Kidney glomerular epithelial cell (primary cell): ENCODE measurements around the gene KMT2A.
"Not testable (repeated sequence)": the region's sequence is repeated elsewhere in the genome, so short reads cannot be mapped to it uniquely, and the experiment has no call there.

Experiments used
- DNase-seq: peaks from one replicate; lab custom pipeline; 2025; lab: John Stamatoyannopoulos, UW

The KMT2A gene

GRCh38 chr11:118435290-118435892, 901 bp upstream of the KMT2A start:
- no peak for DNase-seq

- DNase-seq: no peak
Observed at GRCh38 chr11:118436639-118437207, 431 bp downstream of the KMT2A start.

GRCh38 chr11:118437208-118438125, 1.2 kb downstream of the KMT2A start:
- peak; percentile 24 for DNase-seq

DNA sequence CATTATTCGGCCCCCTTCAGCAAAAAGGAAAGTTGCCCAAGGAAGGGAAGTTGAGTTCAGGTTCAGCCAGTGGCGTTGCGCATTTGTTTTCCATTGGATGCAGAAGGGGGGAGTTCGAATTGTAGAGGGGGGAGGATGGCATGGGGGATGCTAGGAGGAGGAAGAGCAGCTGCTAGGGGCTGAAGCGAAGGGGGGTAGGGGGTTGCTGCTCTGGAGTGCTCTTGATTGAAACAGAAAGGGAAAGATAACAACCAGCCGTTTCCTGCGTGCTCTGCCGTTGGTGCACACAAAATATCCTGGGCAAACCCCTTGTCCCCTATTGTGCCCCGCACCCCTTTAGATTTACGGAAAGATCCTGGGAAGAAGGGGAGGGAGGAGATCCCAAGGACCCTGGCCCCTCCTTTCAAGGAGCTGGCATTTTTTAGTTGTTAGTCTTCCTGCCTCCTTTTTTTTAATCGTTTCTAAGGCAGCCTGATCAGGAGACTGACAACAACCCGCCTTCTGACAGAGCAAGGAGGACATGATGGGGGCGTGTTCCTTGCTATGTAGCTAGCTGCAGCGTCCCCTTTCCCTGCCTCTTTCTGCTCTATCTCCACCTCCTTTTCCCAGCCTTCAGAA, 2.1 kb downstream of the KMT2A start:
- DNase-seq: peak; percentile 43

DNA sequence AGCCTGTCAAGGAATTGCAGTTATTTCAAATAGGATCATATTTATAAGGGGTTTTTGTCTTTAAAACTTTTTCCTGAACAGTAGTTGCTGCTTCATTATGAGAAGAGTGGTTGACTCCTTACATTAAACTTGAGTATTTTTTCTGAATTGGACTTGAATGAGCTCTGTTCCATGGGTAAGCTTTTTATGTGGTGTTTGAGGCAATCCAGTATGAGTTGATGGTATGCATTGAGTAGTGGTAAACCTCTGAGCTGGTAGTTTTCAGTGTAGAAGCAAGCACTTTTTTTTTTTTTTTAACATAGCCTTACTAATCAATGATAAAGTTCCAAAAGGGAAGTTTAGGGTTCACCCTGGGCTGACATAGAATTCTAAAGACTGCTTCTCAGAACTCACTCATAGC, 3.4 kb downstream of the KMT2A start:
- no peak for DNase-seq

GRCh38 chr11:118441770-118442275, 5.5 kb downstream of the KMT2A start:
- no peak for DNase-seq

DNA sequence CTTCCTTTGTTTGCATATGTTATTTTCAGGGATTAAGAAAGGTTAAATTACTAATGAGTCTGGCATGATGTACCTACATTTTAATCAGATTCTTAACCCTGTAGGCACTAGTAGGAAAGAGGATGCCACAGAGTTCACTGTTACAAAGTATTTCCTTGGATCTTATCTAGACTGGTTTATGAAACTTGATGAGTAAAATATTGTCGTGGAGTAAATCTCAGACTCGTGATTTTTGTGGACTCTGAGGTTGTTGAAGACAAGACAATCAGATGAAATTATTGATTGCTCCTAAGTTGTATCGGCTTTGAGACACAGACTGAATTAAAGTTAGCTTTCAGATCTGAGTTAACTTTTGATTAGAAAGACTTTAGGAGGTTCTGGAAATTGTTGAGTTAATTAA, 6.0 kb downstream of the KMT2A start:
- no peak for DNase-seq

DNA sequence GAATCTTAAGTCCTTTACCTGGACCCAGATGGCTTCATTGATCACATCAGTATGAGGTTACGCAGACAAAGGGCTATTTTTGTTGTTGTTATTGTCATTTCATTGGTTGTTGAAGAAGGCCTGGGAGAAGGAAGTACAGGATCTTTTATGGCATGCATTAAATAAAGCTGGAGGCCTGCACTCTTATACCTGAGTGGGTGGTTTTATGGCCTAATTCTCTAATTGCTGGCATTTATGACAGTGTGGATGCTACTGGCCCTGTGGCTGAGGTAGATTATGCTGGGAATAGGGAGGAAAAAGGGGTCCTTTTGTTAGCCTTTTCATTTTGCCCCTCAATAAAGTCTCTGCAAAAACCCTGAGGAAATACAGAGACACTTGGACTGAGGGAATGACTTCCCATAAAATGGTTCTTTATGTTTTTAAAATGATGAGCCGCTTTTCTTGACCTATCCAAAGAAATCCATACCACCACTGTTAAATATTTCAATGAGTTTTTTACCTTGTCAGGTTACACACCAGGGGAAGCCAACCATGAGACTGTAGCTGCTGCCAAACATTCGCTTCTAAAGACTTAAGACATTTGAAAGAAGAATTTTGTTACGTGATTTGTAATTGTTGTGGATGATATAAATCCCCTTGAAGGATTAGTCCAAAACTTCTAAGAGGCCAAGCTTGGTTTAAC, 6.8 kb downstream of the KMT2A start:
- DNase-seq: no peak

GRCh38 chr11:118443590-118444218, 7.4 kb downstream of the KMT2A start:
- no peak for DNase-seq

GRCh38 chr11:118447423-118447822, 11.1 kb downstream of the KMT2A start:
- DNase-seq: no peak

DNA sequence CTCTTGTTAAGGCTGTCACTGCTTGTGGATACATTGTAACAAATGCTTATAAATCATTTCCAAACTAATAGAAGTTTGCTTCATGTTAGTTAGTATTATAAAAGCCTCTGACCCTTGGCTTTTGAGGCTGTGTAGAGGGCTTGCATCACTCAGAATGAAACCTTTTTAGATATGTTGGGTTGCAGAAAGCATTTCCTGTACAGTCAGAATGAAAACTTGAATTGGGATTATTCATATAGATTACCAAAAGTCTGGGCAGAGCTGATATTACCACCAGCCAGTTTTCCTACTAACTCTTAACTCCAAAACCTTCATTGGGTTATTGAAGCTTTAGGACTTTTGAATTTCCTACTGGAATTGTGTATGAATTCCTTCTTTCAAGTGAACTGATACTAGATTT, 12.0 kb downstream of the KMT2A start:
- DNase-seq: no peak

DNA sequence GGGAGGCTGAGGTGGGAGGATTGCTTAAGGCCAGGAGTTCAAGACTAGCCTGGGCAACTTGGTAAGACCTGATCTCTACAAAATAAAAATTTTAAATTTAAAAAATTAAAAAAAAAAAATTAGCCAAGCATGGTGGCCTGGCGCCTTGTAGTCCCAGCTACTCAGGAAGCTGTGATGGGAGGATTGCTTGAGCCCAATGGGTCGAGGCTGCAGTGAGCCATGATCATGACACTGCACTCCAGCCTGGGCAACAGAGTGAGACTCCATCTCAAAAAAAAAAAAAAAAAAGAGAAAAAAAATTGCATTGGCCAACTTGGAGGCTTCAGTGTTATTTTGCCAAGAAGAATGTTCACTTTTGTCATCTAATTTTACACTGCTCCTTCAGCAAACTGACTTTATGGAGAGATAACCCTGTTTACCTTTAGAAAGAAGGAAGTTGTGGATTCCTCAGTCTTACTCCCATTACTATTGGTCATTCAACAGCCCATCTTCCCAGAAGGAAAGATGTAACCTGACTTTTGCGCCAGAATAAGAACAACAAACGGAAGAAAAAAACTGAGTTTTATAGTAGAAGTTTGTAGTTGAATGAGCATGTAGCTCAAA, 13.1 kb downstream of the KMT2A start:
- no peak for DNase-seq

DNA sequence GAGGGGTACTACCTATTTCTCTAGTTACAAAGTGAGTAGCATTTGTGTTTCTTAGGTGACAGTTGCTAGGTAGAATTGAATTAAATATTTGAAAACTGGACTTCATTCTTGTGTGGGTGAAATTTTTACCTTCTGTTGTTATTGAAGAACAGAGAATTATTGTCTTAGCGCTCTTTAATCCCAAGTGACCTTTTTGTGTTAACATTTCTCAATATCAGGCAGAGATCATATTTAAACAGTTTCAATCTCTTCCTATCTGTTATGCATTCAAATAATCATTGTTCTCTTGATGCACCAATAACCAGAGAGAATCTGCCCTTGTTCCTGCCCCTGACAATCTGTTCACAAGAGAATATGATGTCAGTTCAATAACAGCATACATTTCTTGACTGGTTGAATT, 14.2 kb downstream of the KMT2A start:
- no peak for DNase-seq

DNA sequence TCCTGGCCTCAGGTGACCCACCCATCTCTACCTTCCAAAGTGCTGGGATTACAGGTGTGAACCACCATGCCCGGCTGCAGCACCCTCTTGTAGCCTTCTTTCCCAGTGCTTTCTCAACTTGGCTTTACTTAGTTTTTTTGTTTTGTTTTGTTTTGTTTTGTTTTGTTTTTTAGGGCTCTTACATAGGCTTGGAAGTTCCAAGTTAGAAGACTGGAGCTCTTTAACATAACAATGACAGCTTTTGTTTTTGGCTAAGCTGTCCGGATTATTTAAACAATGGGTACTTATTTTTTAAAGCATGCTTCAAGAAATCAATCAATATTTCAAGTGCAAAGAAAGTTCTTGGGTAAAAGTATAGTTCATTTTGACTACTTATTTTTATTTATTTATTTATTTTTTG, 25.9 kb downstream of the KMT2A start:
- no peak for DNase-seq

DNA sequence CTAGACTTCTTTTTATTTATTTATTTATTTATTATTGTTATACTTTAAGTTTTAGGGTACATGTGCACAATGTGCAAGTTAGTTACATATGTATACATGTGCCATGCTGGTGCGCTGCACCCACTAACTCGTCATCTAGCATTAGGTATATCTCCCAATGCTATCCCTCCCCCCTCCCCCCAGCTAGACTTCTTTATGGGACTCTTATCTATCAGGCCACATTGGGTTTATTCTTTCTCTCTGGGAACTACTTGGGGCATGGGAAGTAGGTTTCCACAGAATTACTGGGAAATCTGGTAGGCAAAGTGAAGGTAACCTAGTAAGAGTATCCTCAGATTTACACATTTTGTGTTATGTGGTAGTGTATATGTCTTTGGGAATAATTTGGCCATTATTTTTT, 32.7 kb downstream of the KMT2A start:
- DNase-seq: not testable (repeated sequence)

DNA sequence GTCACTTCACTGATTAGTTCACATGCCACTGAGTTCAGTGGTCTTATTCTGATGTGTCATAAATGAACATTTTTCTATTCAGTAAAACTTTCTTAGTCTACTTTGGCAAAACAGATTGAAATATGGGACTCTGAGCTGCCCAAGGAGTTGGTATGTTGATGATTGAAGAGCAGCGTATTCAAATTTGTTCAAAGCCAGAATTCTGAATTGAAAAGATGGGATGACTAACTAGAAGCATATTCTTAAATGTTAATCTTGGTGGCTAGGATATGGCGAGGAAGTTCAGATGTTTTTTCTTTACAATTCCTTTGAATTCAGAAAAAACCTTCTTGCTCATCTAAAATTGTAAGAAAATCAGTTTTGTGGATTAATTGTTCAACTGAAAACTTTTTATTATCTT, 34.7 kb downstream of the KMT2A start:
- DNase-seq: no peak

- no peak for DNase-seq
Observed at GRCh38 chr11:118473537-118473936, 37.2 kb downstream of the KMT2A start.

DNA sequence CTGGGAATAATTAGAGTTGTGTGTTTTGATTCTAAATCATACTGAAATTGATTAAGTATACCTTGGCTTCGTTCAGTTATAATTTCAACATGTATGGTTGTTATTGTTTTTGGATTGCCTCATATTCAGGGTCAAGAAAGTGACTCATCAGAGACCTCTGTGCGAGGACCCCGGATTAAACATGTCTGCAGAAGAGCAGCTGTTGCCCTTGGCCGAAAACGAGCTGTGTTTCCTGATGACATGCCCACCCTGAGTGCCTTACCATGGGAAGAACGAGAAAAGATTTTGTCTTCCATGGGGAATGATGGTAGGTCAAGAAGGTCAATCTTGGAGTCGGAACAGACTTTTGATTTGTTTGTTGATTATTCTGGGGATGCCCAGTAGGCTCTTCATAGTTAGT, 40.4 kb downstream of the KMT2A start:
- no peak for DNase-seq

DNA sequence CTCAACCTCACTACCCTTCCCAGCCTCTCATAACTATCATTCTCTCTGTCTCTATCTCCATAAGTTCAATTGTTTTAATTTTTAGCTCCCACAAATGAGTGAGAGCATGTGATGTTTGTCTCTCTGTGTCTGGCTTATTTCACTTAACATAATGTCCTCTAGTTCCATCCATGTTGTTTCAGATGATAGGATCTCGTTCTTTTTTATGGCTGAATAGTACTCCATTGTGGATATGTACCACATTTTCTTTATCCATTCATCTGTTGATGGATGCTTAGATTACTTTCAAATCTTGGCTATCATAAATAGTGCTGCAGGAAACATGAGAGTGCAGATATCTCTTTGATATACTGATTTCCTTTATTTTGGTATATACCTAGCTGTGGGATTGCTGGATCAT, 44.9 kb downstream of the KMT2A start:
- not testable (repeated sequence) for DNase-seq

DNA sequence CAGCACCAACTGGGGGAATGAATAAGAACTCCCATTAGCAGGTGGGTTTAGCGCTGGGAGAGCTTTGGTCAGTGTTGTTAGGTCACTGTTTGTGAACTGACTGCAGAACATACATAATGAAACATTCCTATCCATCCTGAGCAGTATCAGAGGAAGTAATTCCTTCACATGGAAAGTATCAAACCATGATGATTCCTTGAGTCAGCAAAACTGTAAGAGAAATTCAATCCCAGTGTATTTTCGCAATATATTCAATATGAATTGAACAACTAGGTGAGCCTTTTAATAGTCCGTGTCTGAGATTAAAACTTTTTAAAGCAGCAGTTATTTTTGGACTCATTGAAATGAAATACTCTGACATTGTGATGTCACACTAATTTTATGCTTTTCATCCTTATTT, 48.1 kb downstream of the KMT2A start:
- DNase-seq: no peak

GRCh38 chr11:118485273-118485672, 49.0 kb downstream of the KMT2A start:
- no peak for DNase-seq
